Parathyroid adenoma (tissue), 2 donors: ENCODE measurements around the gene FRMD8.

Source experiments
- H2AFZ ChIP-seq: fragments of 300-600 bp; sonication (generic); one replicate; pipeline ENCODE4 v1.7.0; 2017; ENCODE audit warnings: antibody characterized with exemption, mild to moderate bottlenecking
- H3K27ac ChIP-seq: fragments of 300-600 bp; sonication (generic); one replicate; pipeline ENCODE4 v1.7.0; 2017
- H3K27me3 ChIP-seq: fragments of 300-600 bp; sonication (generic); one replicate; pipeline ENCODE4 v1.7.0; 2017; ENCODE audit warnings: low read length; ENCODE audit not compliant: control insufficient read depth, insufficient read depth
- H3K36me3 ChIP-seq: fragments of 300-600 bp; sonication (generic); one replicate; pipeline ENCODE4 v1.7.0; 2017; ENCODE audit warnings: low read length; ENCODE audit not compliant: control insufficient read depth, insufficient read depth
- H3K4me1 ChIP-seq: fragments of 300-600 bp; sonication (generic); one replicate; pipeline ENCODE4 v1.7.0; 2017; ENCODE audit warnings: control low read depth
- H3K4me2 ChIP-seq: fragments of 300-600 bp; sonication (generic); one replicate; pipeline ENCODE4 v1.7.0; 2017; ENCODE audit warnings: low read length
- H3K4me3 ChIP-seq: fragments of 300-600 bp; sonication (generic); one replicate; pipeline ENCODE4 v1.7.0; 2017; ENCODE audit warnings: low read depth, low read length
- H3K79me2 ChIP-seq: fragments of 300-600 bp; sonication (generic); one replicate; pipeline ENCODE4 v1.7.0; 2017; ENCODE audit warnings: control low read depth
- H3K9ac ChIP-seq: fragments of 300-600 bp; sonication (generic); one replicate; pipeline ENCODE4 v1.7.0; 2017; ENCODE audit warnings: mild to moderate bottlenecking
- H3K9me3 ChIP-seq: fragments of 300-600 bp; sonication (generic); one replicate; pipeline ENCODE4 v1.7.0; 2017; ENCODE audit warnings: low read length; ENCODE audit not compliant: control insufficient read depth
- TF ChIP-seq, protein P1 (sequence below): fragments of 300-600 bp; sonication (generic); IDR thresholded peaks from one replicate; pipeline ENCODE4 v1.7.0; 2017; ENCODE audit warnings: antibody characterized with exemption, mild to moderate bottlenecking
- donor health status: primary hyperparathyroidism.

The FRMD8 gene

DNA sequence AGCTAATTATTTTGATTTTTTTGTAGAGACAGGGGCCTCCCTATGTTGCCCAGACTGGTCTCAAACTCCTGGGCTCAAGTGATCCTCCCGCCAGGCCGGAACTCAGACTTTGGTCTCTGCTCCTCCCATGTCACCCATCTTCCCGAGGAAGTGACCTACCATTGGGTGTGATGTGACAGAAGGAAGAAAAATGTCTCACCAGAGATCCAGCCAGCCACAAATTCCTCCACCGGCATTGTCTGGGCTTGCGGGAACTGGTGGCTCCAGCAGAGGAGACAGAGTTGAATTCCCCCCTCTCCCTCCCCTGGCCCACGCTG is 4.8 kb upstream of the FRMD8 start:
- H3K4me2 ChIP-seq, result peak overlapping the region; percentile 78
- no peaks in the 10 kb centered on the region for H3K27me3 ChIP-seq
- peaks cover 9% of the 10 kb centered on the region for H3K4me1 ChIP-seq
- no peak overlapping the region for H3K9ac ChIP-seq
- no peaks in the 10 kb centered on the region for H3K36me3 ChIP-seq
- peak overlapping the region; percentile 98 for H3K27ac ChIP-seq
- H3K79me2 ChIP-seq, result peaks cover 2% of the 10 kb centered on the region
- peak overlapping the region; percentile 60 for H3K4me3 ChIP-seq
- TF ChIP-seq, protein P1, sequence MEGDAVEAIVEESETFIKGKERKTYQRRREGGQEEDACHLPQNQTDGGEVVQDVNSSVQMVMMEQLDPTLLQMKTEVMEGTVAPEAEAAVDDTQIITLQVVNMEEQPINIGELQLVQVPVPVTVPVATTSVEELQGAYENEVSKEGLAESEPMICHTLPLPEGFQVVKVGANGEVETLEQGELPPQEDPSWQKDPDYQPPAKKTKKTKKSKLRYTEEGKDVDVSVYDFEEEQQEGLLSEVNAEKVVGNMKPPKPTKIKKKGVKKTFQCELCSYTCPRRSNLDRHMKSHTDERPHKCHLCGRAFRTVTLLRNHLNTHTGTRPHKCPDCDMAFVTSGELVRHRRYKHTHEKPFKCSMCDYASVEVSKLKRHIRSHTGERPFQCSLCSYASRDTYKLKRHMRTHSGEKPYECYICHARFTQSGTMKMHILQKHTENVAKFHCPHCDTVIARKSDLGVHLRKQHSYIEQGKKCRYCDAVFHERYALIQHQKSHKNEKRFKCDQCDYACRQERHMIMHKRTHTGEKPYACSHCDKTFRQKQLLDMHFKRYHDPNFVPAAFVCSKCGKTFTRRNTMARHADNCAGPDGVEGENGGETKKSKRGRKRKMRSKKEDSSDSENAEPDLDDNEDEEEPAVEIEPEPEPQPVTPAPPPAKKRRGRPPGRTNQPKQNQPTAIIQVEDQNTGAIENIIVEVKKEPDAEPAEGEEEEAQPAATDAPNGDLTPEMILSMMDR, result no peak
- H2AFZ ChIP-seq, result peak overlapping the region; percentile 85
- no peaks in the 10 kb centered on the region for H3K9me3 ChIP-seq

DNA sequence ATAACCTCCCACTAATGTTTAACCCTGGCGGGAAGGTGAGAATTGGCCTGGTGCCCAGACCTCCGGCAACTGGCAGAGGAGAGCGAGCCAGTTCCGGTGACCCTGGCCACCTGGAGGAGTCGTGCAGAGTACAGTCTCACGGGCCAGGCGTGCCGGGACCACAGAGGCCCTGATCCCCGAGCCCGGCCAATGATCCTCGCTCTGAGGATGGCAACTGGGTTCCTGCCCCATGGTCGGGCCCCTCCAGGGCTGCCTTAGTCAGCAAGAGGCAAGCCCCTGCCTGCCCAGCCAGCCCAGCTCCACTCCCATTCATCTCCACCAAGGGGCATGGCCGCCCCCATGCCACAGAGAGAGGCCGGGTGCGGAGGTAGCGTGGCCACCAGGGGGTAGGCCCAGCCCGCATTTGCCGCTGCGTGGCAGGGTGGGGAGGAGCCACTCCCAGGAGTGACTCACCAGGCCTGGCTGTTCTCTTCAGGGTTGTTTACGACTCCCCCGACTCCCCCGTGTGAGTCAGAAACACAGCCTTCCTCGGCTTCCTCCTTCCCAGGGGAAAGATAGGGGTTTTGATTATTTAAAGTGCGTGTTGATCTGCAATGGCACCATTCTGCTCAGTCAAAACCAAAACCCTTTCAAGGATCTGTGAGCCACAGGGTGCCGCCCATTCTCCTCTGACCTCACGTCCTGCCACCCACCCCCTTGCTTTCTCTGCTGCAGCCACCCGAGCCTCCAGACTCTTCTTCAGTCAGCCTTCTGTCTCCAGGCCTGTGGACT is 4.2 kb upstream of the FRMD8 start, which contains the start of gene SLC25A45:
SLC25A45 (minus strand) TSS at position 614 of the 771 bp plus-strand sequence. CDS start 695 bp downstream, outside the sequence.
- peak within 1 kb of the TSS; percentile 98 for H3K27ac ChIP-seq
- H3K4me1 ChIP-seq, result peaks cover 9% of the 10 kb centered on the region
- H3K9ac ChIP-seq, result peak within 1 kb of the TSS; percentile 61
- H3K4me3 ChIP-seq, result peak within 1 kb of the TSS; percentile 60
- no peaks in the 10 kb centered on the region for H3K36me3 ChIP-seq
- H3K27me3 ChIP-seq, result no peaks in the 10 kb centered on the region
- peaks cover 2% of the 10 kb centered on the region for H3K79me2 ChIP-seq
- H2AFZ ChIP-seq, result peak within 1 kb of the TSS; percentile 85
- TF ChIP-seq, protein P1, result peak; percentile 61
- peak within 1 kb of the TSS; percentile 78 for H3K4me2 ChIP-seq
- H3K9me3 ChIP-seq, result no peaks in the 10 kb centered on the region

DNA sequence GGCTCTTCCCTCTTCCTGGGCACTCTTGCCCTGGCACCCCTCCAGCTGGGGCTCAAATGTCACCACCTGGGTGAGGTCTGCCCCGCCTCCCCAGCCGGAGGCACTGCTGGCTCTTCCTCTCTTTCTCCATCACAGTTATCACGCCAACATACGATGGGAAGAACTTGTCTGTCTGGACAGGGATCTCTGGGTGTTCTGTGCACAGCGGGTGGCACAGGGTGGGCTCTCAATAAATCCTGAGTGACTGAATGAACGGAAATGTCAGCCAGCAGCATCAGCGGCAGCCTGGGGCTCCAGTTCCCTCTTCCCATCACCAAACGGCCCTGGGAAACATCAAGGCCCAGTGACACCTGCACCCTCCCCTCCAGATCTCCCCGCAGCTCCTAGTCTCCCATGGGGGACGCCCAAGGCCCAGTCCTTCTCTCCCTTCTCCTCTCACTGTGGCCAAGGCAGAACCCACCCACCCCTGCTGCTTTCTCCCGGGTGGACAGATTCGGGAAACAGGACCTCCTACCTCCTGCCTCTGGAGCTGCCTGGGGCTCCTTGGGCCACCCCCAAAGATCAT is 3.6 kb upstream of the FRMD8 start:
- Histone ChIP-seq H3K36me3 (no peaks in the 10 kb centered on the region), H3K9ac (no peak overlapping the region), H3K4me2 (peak overlapping the region; percentile 78), H3K4me3 (peak overlapping the region; percentile 60), H3K9me3 (no peaks in the 10 kb centered on the region), H3K79me2 (no peaks in the 10 kb centered on the region), H3K27me3 (no peaks in the 10 kb centered on the region), H3K4me1 (peaks cover 9% of the 10 kb centered on the region), H3K27ac (peak overlapping the region; percentile 98), H2AFZ (peak overlapping the region; percentile 85)
- TF ChIP-seq, protein P1, result no peak

DNA sequence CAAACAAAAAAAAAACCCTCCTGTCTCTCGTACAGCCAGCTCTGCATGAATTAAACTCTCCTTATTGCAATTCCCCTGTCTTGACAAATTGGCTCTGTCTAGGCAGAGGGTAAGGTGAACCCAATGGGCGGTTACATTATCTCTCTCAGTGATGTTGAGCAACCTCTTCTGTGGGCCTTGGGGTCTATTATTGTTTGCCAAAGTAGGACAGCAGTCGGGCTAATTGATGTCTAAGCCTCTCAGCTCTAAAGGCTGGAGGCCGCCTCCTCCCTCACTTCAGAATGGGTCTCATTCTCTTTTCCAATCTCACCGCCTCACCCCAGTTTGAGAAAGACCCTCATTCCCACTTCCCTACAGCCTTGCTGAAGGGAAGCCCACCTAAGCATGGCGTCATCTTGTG is 2.7 kb upstream of the FRMD8 start:
- H2AFZ ChIP-seq, result no peak overlapping the region
- no peak overlapping the region for H3K9ac ChIP-seq
- H3K36me3 ChIP-seq, result no peaks in the 10 kb centered on the region
- no peaks in the 10 kb centered on the region for H3K9me3 ChIP-seq
- H3K4me1 ChIP-seq, result peaks cover 9% of the 10 kb centered on the region
- TF ChIP-seq, protein P1, result no peak
- no peaks in the 10 kb centered on the region for H3K79me2 ChIP-seq
- no peak overlapping the region for H3K4me3 ChIP-seq
- H3K27ac ChIP-seq, result peak overlapping the region; percentile 64
- no peaks in the 10 kb centered on the region for H3K27me3 ChIP-seq
- no peak overlapping the region for H3K4me2 ChIP-seq
